OCI-LY7 (cell line): ENCODE results near the gene MYL3.

Experiments used
- CTCF ChIP-seq: fragments of 200-600 bp; sonication (generic); conservative IDR thresholded peaks from 2 replicates; pipeline ENCODE4 v1.5.1; 2014; ENCODE audit warnings: mild to moderate bottlenecking, antibody characterized with exemption, low read length, moderate library complexity, mixed read lengths
- EZH2phosphoT487 ChIP-seq: fragments of 200-600 bp; sonication (generic); IDR thresholded peaks from 2 replicates; pipeline ENCODE4 v1.6.1; 2018; ENCODE audit warnings: low read depth, borderline replicate concordance, mild to moderate bottlenecking, mixed run types, antibody characterized with exemption, low read length, moderate library complexity, mixed read lengths

GRCh38 chr3:46899151-46900006, 36.1 kb upstream of the MYL3 start:
- TF ChIP-seq CTCF (no peak), EZH2phosphoT487 (no peak)
